HEK293 (cell line): ENCODE measurements around the gene R3HDM2.
"Not testable (repeated sequence)": the region's sequence is repeated elsewhere in the genome, so short reads cannot be mapped to it uniquely, and the experiment has no call there.

ENCODE experiments used
- CTCF ChIA-PET: fragments of 350-600 bp; formaldehyde crosslinking; extraction: SDS; loops from one replicate; lab custom pipeline; 2021; ENCODE audit warnings: antibody characterized with exemption; lab: Yijun Ruan, JAX
- POLR2A ChIA-PET: fragments of 300-600 bp; formaldehyde crosslinking; extraction: SDS; loops from one replicate; lab custom pipeline; 2020; ENCODE audit warnings: antibody characterized with exemption, inconsistent platforms; lab: Yijun Ruan, JAX
- H3K27ac ChIP-seq: fragments of 200-500 bp; sonication (Bioruptor generic); 2 replicates; pipeline ENCODE4 v1.5.1; 2014; ENCODE audit warnings: low read depth, low read length, control low read depth, inconsistent platforms; ENCODE audit errors: extremely low read depth
- H3K36me3 ChIP-seq, 2 experiments: fragments of 200-500 bp in 1 of 2; sonication (Bioruptor generic) in 1 of 2; 1 replicate in 1 of 2; 2 replicates in 1 of 2; pipeline ENCODE4 v1.5.1; 2014 to 2017; ENCODE audit warnings: inconsistent platforms in 2 of 2, low read length in 2 of 2; ENCODE audit not compliant: control insufficient read depth in 2 of 2, insufficient read depth in 1 of 2
- H3K4me1 ChIP-seq: fragments of 200-500 bp; sonication (Bioruptor generic); 2 replicates; pipeline ENCODE4 v1.5.1; 2014; ENCODE audit warnings: mild to moderate bottlenecking, low read length, inconsistent platforms; ENCODE audit not compliant: control insufficient read depth, insufficient read depth
- H3K4me3 ChIP-seq: 2 replicates; pipeline ENCODE4 v1.5.1; 2011; ENCODE audit warnings: low read depth, mild to moderate bottlenecking, control low read depth, low read length, moderate library complexity
- H3K9me3 ChIP-seq: fragments of 200-500 bp; sonication (Bioruptor generic); 2 replicates; pipeline ENCODE4 v1.5.1; 2014; ENCODE audit warnings: low read depth, low read length, inconsistent platforms; ENCODE audit not compliant: control insufficient read depth, insufficient read depth
- EGR2 ChIP-seq: fragments of 450-650 bp; formaldehyde crosslinking; IDR thresholded peaks from 2 replicates; pipeline ENCODE4 v1.5.1; 2016; ENCODE audit warnings: low read depth, missing biosample characterization, missing genetic modification characterization
- GLIS2 ChIP-seq: fragments of 450-650 bp; formaldehyde crosslinking; IDR thresholded peaks from 2 replicates; pipeline ENCODE4 v1.5.1; 2016; ENCODE audit warnings: missing biosample characterization, missing genetic modification characterization
- OSR2 ChIP-seq: fragments of 450-650 bp; formaldehyde crosslinking; IDR thresholded peaks from 2 replicates; pipeline ENCODE4 v1.5.1; 2016; ENCODE audit warnings: missing biosample characterization, missing genetic modification characterization
- SCRT2 ChIP-seq: fragments of 450-650 bp; formaldehyde crosslinking; IDR thresholded peaks from 2 replicates; pipeline ENCODE4 v1.5.1; 2016; ENCODE audit warnings: missing biosample characterization, missing genetic modification characterization
- YY1 ChIP-seq: fragments of 450-650 bp; formaldehyde crosslinking; IDR thresholded peaks from 2 replicates; pipeline ENCODE4 v1.5.1; 2018; ENCODE audit warnings: missing biosample characterization, missing genetic modification characterization
- ZBTB21 ChIP-seq: fragments of 450-650 bp; formaldehyde crosslinking; IDR thresholded peaks from 2 replicates; pipeline ENCODE4 v1.5.1; 2017; ENCODE audit warnings: missing biosample characterization, missing genetic modification characterization
- ZBTB8A ChIP-seq: fragments of 450-650 bp; formaldehyde crosslinking; IDR thresholded peaks from 2 replicates; pipeline ENCODE4 v1.5.1; 2016; ENCODE audit warnings: missing biosample characterization, missing genetic modification characterization
- ZFHX2 ChIP-seq: fragments of 450-650 bp; formaldehyde crosslinking; conservative IDR thresholded peaks from 2 replicates; pipeline ENCODE4 v1.5.1; 2016; ENCODE audit warnings: missing biosample characterization, missing genetic modification characterization
- ZFP3 ChIP-seq: fragments of 450-650 bp; formaldehyde crosslinking; IDR thresholded peaks from 2 replicates; pipeline ENCODE4 v1.5.1; 2016; ENCODE audit warnings: low read depth, missing biosample characterization, missing genetic modification characterization
- ZNF184 ChIP-seq: fragments of 450-650 bp; IDR thresholded peaks from 2 replicates; pipeline ENCODE4 v1.5.1; 2018; ENCODE audit warnings: missing biosample characterization, mild to moderate bottlenecking, missing genetic modification characterization
- ZNF221 ChIP-seq: fragments of 450-650 bp; formaldehyde crosslinking; IDR thresholded peaks from 2 replicates; pipeline ENCODE4 v1.5.1; 2017; ENCODE audit warnings: missing biosample characterization, missing genetic modification characterization, borderline replicate concordance
- ZNF23 ChIP-seq: fragments of 450-650 bp; formaldehyde crosslinking; IDR thresholded peaks from 2 replicates; pipeline ENCODE4 v1.5.1; 2016; ENCODE audit warnings: missing biosample characterization, missing genetic modification characterization, borderline replicate concordance
- ZNF24 ChIP-seq: fragments of 450-650 bp; formaldehyde crosslinking; IDR thresholded peaks from 2 replicates; pipeline ENCODE4 v1.5.1; 2016; ENCODE audit warnings: missing biosample characterization, missing genetic modification characterization
- ZNF335 ChIP-seq: fragments of 450-650 bp; formaldehyde crosslinking; conservative IDR thresholded peaks from 2 replicates; pipeline ENCODE4 v1.5.1; 2016; ENCODE audit warnings: missing biosample characterization, missing genetic modification characterization
- ZNF366 ChIP-seq: fragments of 450-650 bp; formaldehyde crosslinking; conservative IDR thresholded peaks from 2 replicates; pipeline ENCODE4 v1.5.1; 2016; ENCODE audit warnings: missing biosample characterization, missing genetic modification characterization
- ZNF391 ChIP-seq: fragments of 450-650 bp; formaldehyde crosslinking; IDR thresholded peaks from 2 replicates; pipeline ENCODE4 v1.5.1; 2016; ENCODE audit warnings: low read depth, missing biosample characterization, missing genetic modification characterization, borderline replicate concordance
- ZNF394 ChIP-seq: fragments of 450-650 bp; formaldehyde crosslinking; IDR thresholded peaks from 2 replicates; pipeline ENCODE4 v1.5.1; 2016; ENCODE audit warnings: missing biosample characterization, missing genetic modification characterization, mild to moderate bottlenecking, moderate library complexity, borderline replicate concordance
- ZNF621 ChIP-seq: fragments of 450-650 bp; formaldehyde crosslinking; IDR thresholded peaks from 2 replicates; pipeline ENCODE4 v1.5.1; 2017; ENCODE audit warnings: missing biosample characterization, missing genetic modification characterization
- ZNF660 ChIP-seq: fragments of 450-650 bp; IDR thresholded peaks from 2 replicates; pipeline ENCODE4 v1.5.1; 2018; ENCODE audit warnings: missing biosample characterization, mild to moderate bottlenecking, missing genetic modification characterization
- ZNF768 ChIP-seq: fragments of 450-650 bp; formaldehyde crosslinking; IDR thresholded peaks from 2 replicates; pipeline ENCODE4 v1.5.1; 2018; ENCODE audit warnings: missing biosample characterization, mild to moderate bottlenecking, missing genetic modification characterization
- ZNF791 ChIP-seq: fragments of 450-650 bp; formaldehyde crosslinking; IDR thresholded peaks from 2 replicates; pipeline ENCODE4 v1.5.1; 2016; ENCODE audit warnings: missing biosample characterization, missing genetic modification characterization
- TF ChIP-seq, protein P1 (sequence below): fragments of 450-650 bp; formaldehyde crosslinking; IDR thresholded peaks from 2 replicates; pipeline ENCODE4 v1.5.1; 2016; ENCODE audit warnings: missing biosample characterization, missing genetic modification characterization
- TF ChIP-seq, protein P2 (sequence below): fragments of 450-650 bp; formaldehyde crosslinking; IDR thresholded peaks from 2 replicates; pipeline ENCODE4 v1.5.1; 2017; ENCODE audit warnings: missing biosample characterization, missing genetic modification characterization
- TF ChIP-seq, protein P3 (sequence below): fragments of 450-650 bp; formaldehyde crosslinking; IDR thresholded peaks from 2 replicates; pipeline ENCODE4 v1.5.1; 2016; ENCODE audit warnings: missing biosample characterization, missing genetic modification characterization, borderline replicate concordance

Gene R3HDM2

DNA sequence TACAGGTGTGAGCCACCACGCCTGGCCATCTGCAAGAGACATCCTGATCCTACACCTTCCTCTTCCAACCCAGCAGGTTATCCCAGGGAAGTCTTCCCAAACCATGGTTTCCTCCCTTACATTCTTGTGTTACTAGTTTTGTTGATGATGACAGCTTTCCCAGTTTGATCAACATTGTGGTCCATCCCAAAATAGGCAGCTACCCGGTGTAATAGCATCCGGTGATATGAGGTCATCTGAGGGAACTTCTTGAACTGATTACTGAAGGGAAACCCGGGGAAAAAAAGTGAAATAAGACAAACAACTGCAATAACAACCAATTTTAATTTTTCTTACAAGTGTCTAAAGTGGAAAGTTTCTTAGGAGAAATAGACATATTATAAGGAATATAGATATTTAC lies 134.6 kb downstream of the R3HDM2 start (continued):
- TF ChIP-seq ZNF768 (tag by site-specific recombination) (no peak), ZNF621 (tag by site-specific recombination) (no peak), ZNF23 (no peak), ZNF391 (tag by site-specific recombination) (no peak), ZBTB8A (tag by site-specific recombination) (no peak)
- TF ChIP-seq, protein P1, sequence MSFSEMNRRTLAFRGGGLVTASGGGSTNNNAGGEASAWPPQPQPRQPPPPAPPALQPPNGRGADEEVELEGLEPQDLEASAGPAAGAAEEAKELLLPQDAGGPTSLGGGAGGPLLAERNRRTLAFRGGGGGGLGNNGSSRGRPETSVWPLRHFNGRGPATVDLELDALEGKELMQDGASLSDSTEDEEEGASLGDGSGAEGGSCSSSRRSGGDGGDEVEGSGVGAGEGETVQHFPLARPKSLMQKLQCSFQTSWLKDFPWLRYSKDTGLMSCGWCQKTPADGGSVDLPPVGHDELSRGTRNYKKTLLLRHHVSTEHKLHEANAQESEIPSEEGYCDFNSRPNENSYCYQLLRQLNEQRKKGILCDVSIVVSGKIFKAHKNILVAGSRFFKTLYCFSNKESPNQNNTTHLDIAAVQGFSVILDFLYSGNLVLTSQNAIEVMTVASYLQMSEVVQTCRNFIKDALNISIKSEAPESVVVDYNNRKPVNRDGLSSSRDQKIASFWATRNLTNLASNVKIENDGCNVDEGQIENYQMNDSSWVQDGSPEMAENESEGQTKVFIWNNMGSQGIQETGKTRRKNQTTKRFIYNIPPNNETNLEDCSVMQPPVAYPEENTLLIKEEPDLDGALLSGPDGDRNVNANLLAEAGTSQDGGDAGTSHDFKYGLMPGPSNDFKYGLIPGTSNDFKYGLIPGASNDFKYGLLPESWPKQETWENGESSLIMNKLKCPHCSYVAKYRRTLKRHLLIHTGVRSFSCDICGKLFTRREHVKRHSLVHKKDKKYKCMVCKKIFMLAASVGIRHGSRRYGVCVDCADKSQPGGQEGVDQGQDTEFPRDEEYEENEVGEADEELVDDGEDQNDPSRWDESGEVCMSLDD (tag by site-specific recombination): no peak

DNA sequence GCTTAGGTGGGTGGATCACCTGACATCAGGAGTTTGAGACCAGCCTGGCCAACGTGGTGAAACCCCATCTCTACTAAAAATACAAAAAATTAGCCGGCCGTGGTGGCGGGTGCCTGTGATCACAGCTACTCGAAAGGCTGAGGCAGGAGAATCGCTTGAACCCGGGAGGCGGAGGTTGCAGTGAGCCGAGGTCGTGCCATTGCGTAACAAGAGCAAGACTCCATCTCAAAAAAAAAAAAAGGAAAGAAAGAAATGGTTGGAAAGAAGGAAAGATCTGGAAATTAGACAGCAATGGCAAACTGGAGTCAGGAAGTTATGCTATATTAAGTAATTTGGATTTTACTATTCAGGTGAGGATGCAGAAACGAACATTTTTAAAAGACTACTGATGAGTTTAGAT lies 148.8 kb downstream of the R3HDM2 start:
- POLR2A ChIA-PET, H3K27ac ChIP-seq, H3K4me1 ChIP-seq, H3K4me3 ChIP-seq, H3K9me3 ChIP-seq: not testable (repeated sequence)
- CTCF ChIA-PET: interaction anchor here (0.7 to 1.1 kb wide), 3 partner anchors 51 to 162 kb away, joined by 3 to 8 read pairs (median 8); no protein-coding TSS in a partner anchor
- H3K36me3 ChIP-seq: peaks cover 27 to 81% of the 10 kb centered on the region in 2 experiments

DNA sequence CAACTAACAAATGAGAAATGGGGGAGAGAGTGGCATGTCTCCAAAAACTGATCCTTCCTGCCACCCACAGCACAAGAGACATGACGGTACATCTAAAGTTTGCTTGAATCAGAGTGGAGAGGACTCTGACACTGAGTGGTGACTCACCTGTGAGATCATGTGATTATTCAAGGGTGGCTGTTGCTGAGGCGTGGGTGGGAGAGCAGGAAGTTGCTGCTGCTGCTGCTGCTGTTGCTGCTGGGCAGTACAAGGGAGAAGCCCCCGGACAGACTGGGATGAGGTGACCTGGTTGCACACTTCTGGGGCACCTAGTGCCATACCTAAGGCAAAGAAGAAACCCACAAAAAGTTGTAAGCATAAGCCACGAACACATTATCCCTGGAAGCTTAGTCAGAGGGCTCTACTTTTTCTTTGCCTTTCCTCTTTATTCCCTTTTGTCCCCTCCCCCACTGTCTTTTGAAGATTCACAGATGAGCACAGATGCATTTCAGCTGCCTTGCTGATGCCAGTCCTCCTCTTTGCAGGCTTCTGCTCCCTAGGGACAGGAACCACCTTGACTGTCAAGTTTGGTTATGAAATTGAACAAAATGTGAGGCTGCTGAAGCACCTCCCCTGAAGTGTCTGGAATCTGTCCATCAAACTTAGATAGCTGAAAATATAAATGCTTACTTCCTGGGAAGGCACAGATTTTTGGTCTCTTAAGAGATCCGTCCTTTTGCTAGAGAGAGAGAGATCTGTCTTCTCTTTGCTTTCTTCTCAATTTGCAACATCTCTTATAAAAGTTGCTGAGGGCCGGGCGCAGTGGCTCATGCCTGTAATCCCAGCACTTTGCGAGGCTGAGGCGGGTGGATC lies 150.4 kb downstream of the R3HDM2 start:
- POLR2A ChIA-PET: interaction anchor here (0.6 kb wide), 1 partner anchor 94 kb away, joined by 4 read pairs; no protein-coding TSS in a partner anchor
- Histone ChIP-seq H3K36me3 (peaks cover 27 to 68% of the 10 kb centered on the region in 2 experiments), H3K9me3 (no peaks in the 10 kb centered on the region), H3K4me3 (no peak overlapping the region), H3K27ac (no peak overlapping the region), H3K4me1 (0 out of 2 replicates have a peak, but pooled peaks cover 7% of the 10 kb centered on the region)
- CTCF ChIA-PET: interaction anchor here (1.0 to 1.7 kb wide), 3 partner anchors 16 to 172 kb away, joined by 3 to 5 read pairs (median 4); no protein-coding TSS in a partner anchor
- TF ChIP-seq ZNF791 (tag by site-specific recombination) (no peak), ZNF394 (tag by site-specific recombination) (peak; percentile 15; the same call in 1 of the 2 replicates), ZFHX2 (tag by site-specific recombination) (peak; percentile 93), ZNF335 (tag by site-specific recombination) (0 out of 2 replicates have a peak, but pooled peaks have one; percentile 18), ZFP3 (tag by site-specific recombination) (no peak), YY1 (tag by site-specific recombination) (no peak), ZNF24 (tag by site-specific recombination) (peak; percentile 60; the same call in 1 of the 2 replicates), SCRT2 (tag by site-specific recombination) (peak; percentile 95), ZBTB21 (peak; percentile 93), GLIS2 (peak; percentile 32; the same call in 1 of the 2 replicates), OSR2 (tag by site-specific recombination) (peak; percentile 82), EGR2 (tag by site-specific recombination) (peak; percentile 86), ZNF184 (tag by site-specific recombination) (0 out of 2 replicates have a peak, but pooled peaks have one; percentile 43), ZNF366 (tag by site-specific recombination) (peak; percentile 72), ZNF660 (peak; percentile 40; the same call in 1 of the 2 replicates), ZNF221 (tag by site-specific recombination) (no peak)
- TF ChIP-seq, protein P2, sequence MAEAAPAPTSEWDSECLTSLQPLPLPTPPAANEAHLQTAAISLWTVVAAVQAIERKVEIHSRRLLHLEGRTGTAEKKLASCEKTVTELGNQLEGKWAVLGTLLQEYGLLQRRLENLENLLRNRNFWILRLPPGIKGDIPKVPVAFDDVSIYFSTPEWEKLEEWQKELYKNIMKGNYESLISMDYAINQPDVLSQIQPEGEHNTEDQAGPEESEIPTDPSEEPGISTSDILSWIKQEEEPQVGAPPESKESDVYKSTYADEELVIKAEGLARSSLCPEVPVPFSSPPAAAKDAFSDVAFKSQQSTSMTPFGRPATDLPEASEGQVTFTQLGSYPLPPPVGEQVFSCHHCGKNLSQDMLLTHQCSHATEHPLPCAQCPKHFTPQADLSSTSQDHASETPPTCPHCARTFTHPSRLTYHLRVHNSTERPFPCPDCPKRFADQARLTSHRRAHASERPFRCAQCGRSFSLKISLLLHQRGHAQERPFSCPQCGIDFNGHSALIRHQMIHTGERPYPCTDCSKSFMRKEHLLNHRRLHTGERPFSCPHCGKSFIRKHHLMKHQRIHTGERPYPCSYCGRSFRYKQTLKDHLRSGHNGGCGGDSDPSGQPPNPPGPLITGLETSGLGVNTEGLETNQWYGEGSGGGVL: 0 out of 2 replicates have a peak, but pooled peaks have one; percentile 24
- TF ChIP-seq, protein P3, sequence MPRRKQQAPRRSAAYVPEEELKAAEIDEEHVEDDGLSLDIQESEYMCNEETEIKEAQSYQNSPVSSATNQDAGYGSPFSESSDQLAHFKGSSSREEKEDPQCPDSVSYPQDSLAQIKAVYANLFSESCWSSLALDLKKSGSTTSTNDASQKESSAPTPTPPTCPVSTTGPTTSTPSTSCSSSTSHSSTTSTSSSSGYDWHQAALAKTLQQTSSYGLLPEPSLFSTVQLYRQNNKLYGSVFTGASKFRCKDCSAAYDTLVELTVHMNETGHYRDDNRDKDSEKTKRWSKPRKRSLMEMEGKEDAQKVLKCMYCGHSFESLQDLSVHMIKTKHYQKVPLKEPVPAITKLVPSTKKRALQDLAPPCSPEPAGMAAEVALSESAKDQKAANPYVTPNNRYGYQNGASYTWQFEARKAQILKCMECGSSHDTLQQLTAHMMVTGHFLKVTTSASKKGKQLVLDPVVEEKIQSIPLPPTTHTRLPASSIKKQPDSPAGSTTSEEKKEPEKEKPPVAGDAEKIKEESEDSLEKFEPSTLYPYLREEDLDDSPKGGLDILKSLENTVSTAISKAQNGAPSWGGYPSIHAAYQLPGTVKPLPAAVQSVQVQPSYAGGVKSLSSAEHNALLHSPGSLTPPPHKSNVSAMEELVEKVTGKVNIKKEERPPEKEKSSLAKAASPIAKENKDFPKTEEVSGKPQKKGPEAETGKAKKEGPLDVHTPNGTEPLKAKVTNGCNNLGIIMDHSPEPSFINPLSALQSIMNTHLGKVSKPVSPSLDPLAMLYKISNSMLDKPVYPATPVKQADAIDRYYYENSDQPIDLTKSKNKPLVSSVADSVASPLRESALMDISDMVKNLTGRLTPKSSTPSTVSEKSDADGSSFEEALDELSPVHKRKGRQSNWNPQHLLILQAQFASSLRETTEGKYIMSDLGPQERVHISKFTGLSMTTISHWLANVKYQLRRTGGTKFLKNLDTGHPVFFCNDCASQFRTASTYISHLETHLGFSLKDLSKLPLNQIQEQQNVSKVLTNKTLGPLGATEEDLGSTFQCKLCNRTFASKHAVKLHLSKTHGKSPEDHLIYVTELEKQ (tag by site-specific recombination): 0 out of 2 replicates have a peak, but pooled peaks have one; percentile 28
